H1 (cell line): ENCODE data around the gene RRAS.

ENCODE experiments used
- EZH2 ChIP-seq: fragments of 200-600 bp; sonication (generic); IDR thresholded peaks from 2 replicates; pipeline ENCODE4 v1.7.1; 2012; ENCODE audit warnings: low read depth, mild to moderate bottlenecking, moderate library complexity, low read length, inconsistent platforms; ENCODE audit not compliant: severe bottlenecking
- JUND ChIP-seq: IDR thresholded peaks from 2 replicates; pipeline ENCODE4 v1.6.1; 2011; ENCODE audit warnings: mild to moderate bottlenecking, improper control_type of control experiment, low read length
- POLR2A ChIP-seq, 2 experiments: IDR thresholded peaks; 1 replicate in 1 of 2; 2 replicates in 1 of 2; pipeline ENCODE4 v1.6.1; 2011; ENCODE audit warnings: low read depth in 2 of 2, low read length in 2 of 2, mild to moderate bottlenecking in 2 of 2; ENCODE audit errors: control extremely low read depth in 1 of 2
- POU5F1 ChIP-seq: IDR thresholded peaks from 2 replicates; pipeline ENCODE4 v1.6.1; 2011; ENCODE audit warnings: low read depth, mild to moderate bottlenecking, low read length, moderate library complexity
- RFX5 ChIP-seq: IDR thresholded peaks from 2 replicates; pipeline ENCODE4 v1.6.1; 2011; ENCODE audit warnings: low read depth, low read length, improper control_type of control experiment, borderline replicate concordance
- RXRA ChIP-seq: IDR thresholded peaks from 2 replicates; pipeline ENCODE4 v1.6.1; 2011; ENCODE audit warnings: low read depth, mild to moderate bottlenecking, low read length, moderate library complexity; ENCODE audit not compliant: insufficient read depth
- TF ChIP-seq, protein P1 (sequence below): IDR thresholded peaks from 2 replicates; pipeline ENCODE4 v1.6.1; 2011; ENCODE audit warnings: low read depth, mild to moderate bottlenecking, low read length; ENCODE audit not compliant: insufficient read depth
- TF ChIP-seq, protein P2 (sequence below), 3 experiments: IDR thresholded peaks; 1 replicate in 2 of 3; 2 replicates in 1 of 3; pipeline versions ENCODE4 v1.5.1 to v1.6.1; 2011; ENCODE audit warnings: low read length in 3 of 3, mild to moderate bottlenecking in 3 of 3, inconsistent platforms in 2 of 3, low read depth in 1 of 3, moderate library complexity in 1 of 3; ENCODE audit not compliant: insufficient read depth in 1 of 3; ENCODE audit errors: control extremely low read depth in 1 of 3
- TF ChIP-seq, protein P3 (sequence below): IDR thresholded peaks from 2 replicates; pipeline ENCODE4 v1.6.1; 2012; ENCODE audit warnings: low read length, inconsistent platforms

DNA sequence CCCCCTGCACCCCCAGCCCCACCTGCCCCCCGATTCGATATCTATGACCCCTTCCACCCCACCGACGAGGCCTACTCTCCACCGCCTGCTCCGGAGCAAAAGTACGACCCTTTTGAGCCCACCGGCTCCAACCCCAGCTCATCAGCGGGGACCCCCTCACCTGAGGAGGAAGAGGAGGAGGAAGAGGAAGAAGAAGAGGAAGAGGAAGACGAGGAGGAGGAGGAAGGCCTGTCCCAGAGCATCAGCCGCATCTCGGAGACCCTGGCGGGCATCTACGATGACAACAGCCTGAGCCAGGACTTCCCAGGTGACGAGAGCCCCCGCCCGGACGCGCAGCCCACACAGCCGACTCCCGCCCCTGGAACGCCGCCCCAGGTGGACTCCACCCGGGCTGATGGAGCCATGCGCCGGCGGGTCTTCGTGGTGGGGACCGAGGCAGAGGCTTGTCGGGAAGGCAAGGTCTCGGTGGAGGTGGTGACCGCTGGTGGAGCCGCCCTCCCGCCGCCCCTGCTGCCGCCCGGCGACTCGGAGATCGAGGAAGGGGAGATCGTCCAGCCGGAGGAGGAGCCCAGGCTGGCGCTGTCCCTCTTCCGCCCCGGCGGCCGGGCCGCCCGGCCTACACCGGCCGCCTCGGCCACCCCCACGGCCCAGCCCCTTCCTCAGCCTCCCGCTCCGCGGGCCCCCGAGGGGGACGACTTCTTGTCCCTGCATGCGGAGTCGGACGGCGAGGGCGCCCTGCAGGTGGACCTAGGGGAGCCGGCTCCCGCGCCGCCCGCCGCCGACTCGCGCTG, 11.3 kb upstream of the RRAS start:
- TF ChIP-seq RXRA = no peak
- TF ChIP-seq, protein P1, sequence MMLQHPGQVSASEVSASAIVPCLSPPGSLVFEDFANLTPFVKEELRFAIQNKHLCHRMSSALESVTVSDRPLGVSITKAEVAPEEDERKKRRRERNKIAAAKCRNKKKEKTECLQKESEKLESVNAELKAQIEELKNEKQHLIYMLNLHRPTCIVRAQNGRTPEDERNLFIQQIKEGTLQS = no peak
- no peak for TF ChIP-seq POU5F1
- TF ChIP-seq, protein P2, sequence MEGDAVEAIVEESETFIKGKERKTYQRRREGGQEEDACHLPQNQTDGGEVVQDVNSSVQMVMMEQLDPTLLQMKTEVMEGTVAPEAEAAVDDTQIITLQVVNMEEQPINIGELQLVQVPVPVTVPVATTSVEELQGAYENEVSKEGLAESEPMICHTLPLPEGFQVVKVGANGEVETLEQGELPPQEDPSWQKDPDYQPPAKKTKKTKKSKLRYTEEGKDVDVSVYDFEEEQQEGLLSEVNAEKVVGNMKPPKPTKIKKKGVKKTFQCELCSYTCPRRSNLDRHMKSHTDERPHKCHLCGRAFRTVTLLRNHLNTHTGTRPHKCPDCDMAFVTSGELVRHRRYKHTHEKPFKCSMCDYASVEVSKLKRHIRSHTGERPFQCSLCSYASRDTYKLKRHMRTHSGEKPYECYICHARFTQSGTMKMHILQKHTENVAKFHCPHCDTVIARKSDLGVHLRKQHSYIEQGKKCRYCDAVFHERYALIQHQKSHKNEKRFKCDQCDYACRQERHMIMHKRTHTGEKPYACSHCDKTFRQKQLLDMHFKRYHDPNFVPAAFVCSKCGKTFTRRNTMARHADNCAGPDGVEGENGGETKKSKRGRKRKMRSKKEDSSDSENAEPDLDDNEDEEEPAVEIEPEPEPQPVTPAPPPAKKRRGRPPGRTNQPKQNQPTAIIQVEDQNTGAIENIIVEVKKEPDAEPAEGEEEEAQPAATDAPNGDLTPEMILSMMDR (IDR thresholded peaks at IDR 0.05; ENCODE audit: control extremely low read depth in 1 of 3, insufficient read depth in 1 of 3, low read depth in 1 of 3, low read length in 3 of 3) = no peak
- TF ChIP-seq, protein P3, sequence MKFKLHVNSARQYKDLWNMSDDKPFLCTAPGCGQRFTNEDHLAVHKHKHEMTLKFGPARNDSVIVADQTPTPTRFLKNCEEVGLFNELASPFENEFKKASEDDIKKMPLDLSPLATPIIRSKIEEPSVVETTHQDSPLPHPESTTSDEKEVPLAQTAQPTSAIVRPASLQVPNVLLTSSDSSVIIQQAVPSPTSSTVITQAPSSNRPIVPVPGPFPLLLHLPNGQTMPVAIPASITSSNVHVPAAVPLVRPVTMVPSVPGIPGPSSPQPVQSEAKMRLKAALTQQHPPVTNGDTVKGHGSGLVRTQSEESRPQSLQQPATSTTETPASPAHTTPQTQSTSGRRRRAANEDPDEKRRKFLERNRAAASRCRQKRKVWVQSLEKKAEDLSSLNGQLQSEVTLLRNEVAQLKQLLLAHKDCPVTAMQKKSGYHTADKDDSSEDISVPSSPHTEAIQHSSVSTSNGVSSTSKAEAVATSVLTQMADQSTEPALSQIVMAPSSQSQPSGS = no peak
- no peak for TF ChIP-seq EZH2
- no peak for TF ChIP-seq JUND
- TF ChIP-seq RFX5 = no peak
- TF ChIP-seq POLR2A (IDR thresholded peaks at IDR 0.05; ENCODE audit: control extremely low read depth in 1 of 2, low read depth in 2 of 2, low read length in 2 of 2) = no peak
